HG02678 (cell line): Measurements from ENCODE around the gene RAB6A.

Experiments
- ATAC-seq: cut with Tn5 transposase; IDR thresholded peaks from one replicate; pipeline ENCODE4 v1.9.1; 2021; ENCODE audit warnings: mild to moderate bottlenecking, moderate library complexity; ENCODE audit not compliant: unreplicated experiment

Gene RAB6A

DNA sequence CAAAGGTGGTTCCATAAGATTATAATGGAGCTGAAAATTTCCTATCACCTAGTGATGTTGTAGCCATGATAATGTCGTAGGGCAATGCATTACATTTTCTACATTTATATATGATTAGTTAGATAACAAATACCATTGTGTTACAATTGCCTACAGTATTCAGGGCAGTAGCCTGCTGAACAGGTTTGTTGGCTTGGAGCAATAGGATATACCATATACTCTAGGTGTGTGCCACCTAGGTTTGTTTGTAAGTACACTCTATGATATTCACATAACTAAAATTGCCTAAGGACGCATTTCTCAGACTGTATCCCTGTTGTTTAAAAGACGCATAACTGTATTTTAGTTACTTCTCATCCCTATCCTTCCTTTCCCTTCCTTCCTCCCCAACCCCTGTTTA is 100.9 kb downstream of the RAB6A start:
- ATAC-seq, result no peak

DNA sequence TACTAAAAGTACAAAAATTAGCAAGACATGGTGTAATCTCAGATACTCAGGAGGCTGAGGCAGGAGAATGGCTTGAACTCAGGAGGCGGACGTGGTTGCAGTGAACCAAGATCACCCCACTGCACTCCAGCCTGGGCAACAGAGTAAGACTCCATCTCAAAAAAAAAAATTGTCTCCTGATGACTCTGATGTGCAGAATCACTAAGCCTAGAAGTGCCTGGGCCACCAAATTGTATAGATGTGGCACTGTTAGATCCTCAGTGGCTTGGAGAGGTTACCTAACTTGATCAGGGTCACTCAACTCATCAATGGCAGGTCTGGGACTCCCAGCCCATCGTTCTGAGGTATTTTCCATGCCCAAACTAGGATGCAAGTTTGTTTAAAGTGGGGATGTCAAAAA is 103.9 kb downstream of the RAB6A start:
- ATAC-seq, result no peak

GRCh38 chr11:73655686-73656085 is 105.2 kb downstream of the RAB6A start:
- ATAC-seq, result no peak

- ATAC-seq, result no peak
Measured at GRCh38 chr11:73654482-73655021, 106.3 kb downstream of the RAB6A start.

- ATAC-seq, result no peak
Measured at GRCh38 chr11:73653996-73654395, 106.9 kb downstream of the RAB6A start.

GRCh38 chr11:73652856-73653559 is 107.9 kb downstream of the RAB6A start:
- no peak for ATAC-seq

GRCh38 chr11:73652046-73652730 is 108.7 kb downstream of the RAB6A start:
- ATAC-seq, result no peak

GRCh38 chr11:73651661-73652045 is 109.2 kb downstream of the RAB6A start:
- no peak for ATAC-seq

- no peak for ATAC-seq
Measured at GRCh38 chr11:73651252-73651651, 109.6 kb downstream of the RAB6A start.

GRCh38 chr11:73650400-73650799 is 110.5 kb downstream of the RAB6A start:
- ATAC-seq, result no peak

GRCh38 chr11:73649206-73649605 is 111.7 kb downstream of the RAB6A start:
- ATAC-seq, result no peak

- ATAC-seq, result no peak
Measured at GRCh38 chr11:73648571-73649046, 112.3 kb downstream of the RAB6A start.

DNA sequence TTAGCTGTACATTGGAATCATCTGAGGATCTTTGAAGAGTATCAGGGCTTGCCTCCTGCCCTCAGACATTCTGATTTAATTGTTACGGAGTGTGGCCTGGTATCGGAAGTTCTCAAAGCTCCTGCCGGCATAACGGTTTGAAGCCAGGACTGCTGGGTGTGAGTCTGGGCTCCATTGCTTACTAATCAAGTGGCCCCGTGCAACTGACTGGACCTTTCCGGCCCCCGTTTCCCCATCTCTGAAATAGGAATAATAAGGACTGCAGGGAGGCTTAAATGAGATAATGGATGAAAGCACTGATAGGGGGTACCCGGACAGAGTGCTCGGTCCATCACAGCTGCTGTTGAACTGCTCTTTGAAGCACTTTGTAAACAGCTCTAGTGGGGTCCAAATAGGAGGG is 112.8 kb downstream of the RAB6A start:
- ATAC-seq, result no peak

- peak; percentile 82 for ATAC-seq
Measured at GRCh38 chr11:73647459-73648100, 113.3 kb downstream of the RAB6A start.

DNA sequence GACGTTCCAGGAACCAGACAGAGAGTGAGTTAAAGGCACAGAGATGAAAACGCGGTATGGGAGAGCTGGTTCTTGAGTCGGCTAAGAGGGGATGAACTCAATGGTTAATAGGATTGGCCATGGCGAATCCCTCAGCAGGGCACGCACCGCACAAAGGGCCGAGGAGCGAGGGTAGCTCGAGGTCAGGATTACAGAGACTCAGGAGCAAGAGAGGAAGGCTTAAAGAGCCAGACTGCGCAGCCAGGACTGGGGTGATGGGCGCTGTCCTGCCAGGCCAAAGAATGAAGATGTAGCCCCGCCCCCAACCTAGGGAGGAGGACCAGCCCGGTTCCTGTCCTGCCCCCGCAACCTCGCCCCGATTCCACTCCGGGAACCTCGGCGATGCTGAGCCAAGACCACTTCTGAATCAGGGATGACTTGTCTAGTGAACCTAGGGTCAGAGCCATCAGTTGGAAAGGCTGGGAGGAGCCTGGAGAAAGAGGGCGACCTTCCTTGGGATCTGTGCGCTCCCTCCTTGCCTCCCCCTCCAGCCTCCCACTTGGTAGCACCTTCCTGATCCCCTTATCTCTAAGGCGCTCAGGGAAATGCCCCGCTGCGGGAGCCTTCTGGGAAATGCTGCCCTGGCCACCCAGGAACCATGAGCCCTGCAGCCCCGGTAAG is 114.8 kb downstream of the RAB6A start, which contains the start of gene PLEKHB1:
PLEKHB1 (plus strand) TSS at position 610 of the 660 bp plus-strand sequence; CDS start at position 638, 28 bp downstream.
- ATAC-seq, result no peak

- ATAC-seq, result no peak
Measured at GRCh38 chr11:73645121-73645969, 115.5 kb downstream of the RAB6A start.

GRCh38 chr11:73641668-73642067 is 119.2 kb downstream of the RAB6A start:
- ATAC-seq, result no peak

- no peak for ATAC-seq
Measured at GRCh38 chr11:73640592-73640991, 120.3 kb downstream of the RAB6A start.

DNA sequence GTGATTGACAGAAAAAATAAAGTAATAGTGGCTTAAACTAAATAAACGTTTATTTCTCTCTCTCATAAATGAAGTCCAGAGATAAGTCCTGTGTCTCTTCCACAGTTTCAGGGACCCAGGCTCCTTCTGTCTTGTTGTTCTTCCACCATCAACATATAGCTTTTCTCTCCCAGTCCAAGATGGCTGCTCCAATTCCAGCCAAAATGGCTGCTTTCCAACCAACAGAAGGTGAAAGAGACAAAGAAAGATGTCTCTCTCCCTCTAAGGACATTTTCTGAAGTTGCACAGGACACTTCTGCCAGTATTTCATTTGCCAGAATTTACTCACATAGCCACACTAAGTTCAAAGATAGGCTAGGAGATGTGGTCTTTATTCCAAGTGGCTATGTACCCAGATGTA is 123.9 kb downstream of the RAB6A start:
- no peak for ATAC-seq

- no peak for ATAC-seq
Measured at GRCh38 chr11:73636249-73636648, 124.6 kb downstream of the RAB6A start.
